ENCODE measurements around the gene GABRR3. TPM values are rescaled to one million over a fixed set of nuclear protein-coding genes. Genes with fewer than 3 reads are reported as not detected.

GABRR3 gene
- total RNA-seq, 4 donors from 2014 or later = not detected

DNA sequence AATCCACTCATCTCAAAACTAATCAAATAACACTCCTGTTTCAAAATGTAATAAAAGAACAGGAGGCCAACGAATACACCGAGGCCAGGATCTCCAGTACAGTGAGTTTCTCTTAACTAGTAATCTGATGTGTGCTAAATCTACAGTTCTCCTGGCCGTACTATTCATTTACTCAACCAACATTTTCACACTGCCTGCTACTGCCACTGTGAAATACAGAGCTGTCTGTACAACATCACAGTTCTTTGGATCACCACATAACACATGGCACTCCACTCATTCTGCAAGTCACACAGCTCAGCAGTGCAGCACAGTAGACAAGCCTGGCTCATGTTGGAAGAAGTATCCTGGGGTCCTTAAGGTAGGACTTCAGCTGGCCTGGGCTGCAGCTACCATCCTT, 84.8 kb downstream of the GABRR3 start:
- WGBS, 2 donors = 88 to 89% methylated on average over 3 of the region's 3 CpGs
- peaks cover 0 to 95% (median 0%) of the 10 kb centered on the region in 3 donors for H3K36me3 ChIP-seq

DNA sequence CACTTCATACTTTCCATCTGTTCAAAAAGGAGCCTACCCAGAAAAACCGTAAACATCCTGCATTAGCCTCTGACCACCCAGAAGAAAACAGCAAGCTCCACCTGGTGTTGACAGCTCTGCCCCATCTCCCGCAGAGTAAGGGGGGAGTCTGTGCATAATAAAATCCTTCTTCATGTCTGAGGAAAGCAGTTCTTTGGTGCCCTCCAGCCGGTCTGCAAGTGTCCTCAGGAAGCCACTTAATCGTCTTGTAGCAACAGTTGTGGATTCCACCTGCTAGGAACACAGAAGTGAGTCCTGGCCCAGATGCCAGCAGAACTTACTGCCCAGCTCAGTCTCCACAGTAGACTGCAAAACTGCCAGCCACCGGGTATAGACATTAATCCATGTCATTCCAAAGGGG, 85.4 kb downstream of the GABRR3 start:
- Histone ChIP-seq H3K4me1 (peaks cover 0 to 10% (median 0%) of the 10 kb centered on the region in 4 donors), H3K36me3 (peaks cover 0 to 94% (median 0%) of the 10 kb centered on the region in 3 donors), H3K9me3 (no peaks in the 10 kb centered on the region), H3K4me3 (no peak overlapping the region), H3K27me3 (no peaks in the 10 kb centered on the region), H3K27ac (no peak overlapping the region)
- TF ChIP-seq, protein P1, sequence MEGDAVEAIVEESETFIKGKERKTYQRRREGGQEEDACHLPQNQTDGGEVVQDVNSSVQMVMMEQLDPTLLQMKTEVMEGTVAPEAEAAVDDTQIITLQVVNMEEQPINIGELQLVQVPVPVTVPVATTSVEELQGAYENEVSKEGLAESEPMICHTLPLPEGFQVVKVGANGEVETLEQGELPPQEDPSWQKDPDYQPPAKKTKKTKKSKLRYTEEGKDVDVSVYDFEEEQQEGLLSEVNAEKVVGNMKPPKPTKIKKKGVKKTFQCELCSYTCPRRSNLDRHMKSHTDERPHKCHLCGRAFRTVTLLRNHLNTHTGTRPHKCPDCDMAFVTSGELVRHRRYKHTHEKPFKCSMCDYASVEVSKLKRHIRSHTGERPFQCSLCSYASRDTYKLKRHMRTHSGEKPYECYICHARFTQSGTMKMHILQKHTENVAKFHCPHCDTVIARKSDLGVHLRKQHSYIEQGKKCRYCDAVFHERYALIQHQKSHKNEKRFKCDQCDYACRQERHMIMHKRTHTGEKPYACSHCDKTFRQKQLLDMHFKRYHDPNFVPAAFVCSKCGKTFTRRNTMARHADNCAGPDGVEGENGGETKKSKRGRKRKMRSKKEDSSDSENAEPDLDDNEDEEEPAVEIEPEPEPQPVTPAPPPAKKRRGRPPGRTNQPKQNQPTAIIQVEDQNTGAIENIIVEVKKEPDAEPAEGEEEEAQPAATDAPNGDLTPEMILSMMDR (IDR thresholded peaks at IDR 0.05) = no peak
- TF ChIP-seq EP300 (IDR thresholded peaks at IDR 0.05) (no peak), POLR2A (IDR thresholded peaks at IDR 0.05) (no peak)
- 41 to 75% methylated on average over 5 of the region's 5 CpGs for WGBS, 2 donors
- no peak for DNase-seq (ENCODE audit: low spot score in 2 of 2)

More for the DNA sequence above, 84.8 kb downstream of the GABRR3 start:
- no peak overlapping the region for H3K27ac ChIP-seq
- H3K4me3 ChIP-seq = no peak overlapping the region
- peaks cover 0 to 10% (median 0%) of the 10 kb centered on the region in 4 donors for H3K4me1 ChIP-seq
- no peak for DNase-seq (ENCODE audit: low spot score in 2 of 2)
- H3K27me3 ChIP-seq = no peaks in the 10 kb centered on the region
- TF ChIP-seq, protein P1 (IDR thresholded peaks at IDR 0.05) = no peak
- TF ChIP-seq POLR2A (IDR thresholded peaks at IDR 0.05) = no peak
- no peak for TF ChIP-seq EP300 (IDR thresholded peaks at IDR 0.05)
- no peaks in the 10 kb centered on the region for H3K9me3 ChIP-seq

DNA sequence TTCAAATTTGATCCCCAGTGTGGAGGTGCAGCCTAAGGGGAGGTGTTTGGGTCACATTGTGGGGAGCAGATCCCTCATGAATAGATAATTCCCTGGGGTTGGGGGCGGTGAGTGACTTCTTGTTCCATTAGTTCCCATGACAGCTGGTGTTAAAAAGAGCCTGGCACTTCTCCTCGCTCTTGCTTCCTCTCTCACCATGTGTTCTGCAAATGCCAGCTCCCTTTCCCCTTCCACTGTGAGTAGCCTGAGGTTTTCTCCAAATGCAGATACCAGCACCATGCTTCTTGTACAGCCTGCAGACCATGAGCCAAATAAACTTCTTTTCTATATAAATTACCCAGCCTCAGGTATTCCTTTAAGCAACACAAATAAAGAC, 86.0 kb downstream of the GABRR3 start:
- peaks cover 0 to 10% (median 0%) of the 10 kb centered on the region in 4 donors for H3K4me1 ChIP-seq
- H3K27me3 ChIP-seq = no peaks in the 10 kb centered on the region
- H3K36me3 ChIP-seq = peaks cover 0 to 93% (median 0%) of the 10 kb centered on the region in 3 donors
- H3K9me3 ChIP-seq = no peaks in the 10 kb centered on the region
- no peak overlapping the region for H3K27ac ChIP-seq
- no peak overlapping the region for H3K4me3 ChIP-seq
- 88 to 93% methylated on average over 2 of the region's 2 CpGs for WGBS, 2 donors
- DNase-seq (ENCODE audit: low spot score in 2 of 2) = no peak
- TF ChIP-seq, protein P1 (IDR thresholded peaks at IDR 0.05) = no peak
- no peak for TF ChIP-seq POLR2A (IDR thresholded peaks at IDR 0.05)

DNA sequence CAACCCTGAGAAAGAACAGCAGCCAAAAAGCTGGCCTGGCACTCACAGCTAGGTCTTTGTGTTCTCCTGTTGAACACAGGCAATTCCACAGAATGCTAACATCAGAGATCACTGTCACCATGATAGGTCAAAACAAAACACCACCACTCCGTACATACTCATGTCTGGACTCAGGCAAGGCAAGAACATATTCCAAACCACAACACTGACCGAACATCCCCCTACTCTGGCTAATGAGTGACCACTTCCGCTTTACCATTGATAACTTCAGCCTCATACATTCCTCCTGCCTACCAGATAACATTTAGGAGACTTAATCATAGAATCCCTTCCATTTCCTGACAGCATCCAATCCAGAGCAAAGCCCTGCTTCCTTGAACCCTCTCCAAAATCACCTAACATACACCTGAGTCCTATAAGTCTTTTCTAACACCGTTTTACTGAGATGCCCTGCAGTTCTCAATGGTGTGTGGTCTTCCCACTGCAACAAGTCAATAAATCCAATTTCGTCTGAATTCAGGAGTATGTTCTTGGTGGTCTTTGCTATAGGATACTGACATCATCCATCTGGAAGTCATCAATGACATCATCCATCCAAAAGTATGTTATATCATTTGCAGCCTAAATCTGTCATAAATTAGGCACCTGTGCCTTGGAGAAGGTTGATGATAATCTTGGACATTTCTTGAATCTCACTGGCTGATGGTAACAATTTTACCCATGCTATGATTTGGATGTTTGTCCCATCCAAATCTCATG, 86.6 kb downstream of the GABRR3 start:
- DNase-seq (ENCODE audit: low spot score in 2 of 2) = no peak
- H3K9me3 ChIP-seq = no peaks in the 10 kb centered on the region
- no peak overlapping the region for H3K27ac ChIP-seq
- H3K36me3 ChIP-seq = peaks cover 0 to 93% (median 0%) of the 10 kb centered on the region in 3 donors
- H3K27me3 ChIP-seq = no peaks in the 10 kb centered on the region
- peaks cover 0 to 10% (median 0%) of the 10 kb centered on the region in 4 donors for H3K4me1 ChIP-seq
- no peak overlapping the region for H3K4me3 ChIP-seq
- TF ChIP-seq, protein P1 (IDR thresholded peaks at IDR 0.05) = no peak
- TF ChIP-seq EP300 (IDR thresholded peaks at IDR 0.05) (no peak), POLR2A (IDR thresholded peaks at IDR 0.05) (no peak)
- WGBS, 2 donors = 77 to 80% methylated on average over 5 of the region's 5 CpGs

DNA sequence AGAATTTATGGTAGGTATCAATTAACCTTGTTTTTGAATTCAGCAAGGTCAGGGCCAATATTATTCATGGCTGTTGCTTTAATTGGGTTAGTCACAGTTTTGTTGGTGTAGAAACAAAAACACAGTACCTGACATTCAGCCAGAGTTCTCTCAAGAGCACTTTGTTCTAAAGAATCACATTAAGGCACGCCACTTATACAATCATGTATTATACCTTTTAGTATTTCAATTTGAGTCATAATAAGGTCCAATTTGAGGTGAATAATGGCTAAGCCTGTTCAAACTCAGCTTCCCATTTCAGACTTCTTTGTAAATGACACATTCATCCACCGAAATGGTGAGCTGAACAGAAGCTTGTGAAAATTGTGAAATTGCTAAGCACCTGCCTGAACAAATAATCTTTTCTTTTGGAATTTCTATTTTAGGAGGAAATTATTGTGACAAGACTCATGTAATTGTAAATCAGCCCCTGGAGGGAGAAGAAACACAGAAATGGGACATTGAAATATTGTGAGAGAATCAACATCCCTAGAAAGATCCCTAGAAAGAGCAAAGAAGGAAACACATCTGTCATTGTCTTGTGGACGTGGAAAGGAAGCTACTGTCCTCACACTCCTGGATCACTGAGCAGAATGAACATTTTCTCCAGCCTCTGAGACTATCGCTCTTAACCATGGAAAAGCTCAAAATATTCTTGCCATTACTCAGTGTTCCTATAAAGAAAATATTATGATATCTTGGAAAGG, 92.1 kb downstream of the GABRR3 start:
- no peaks in the 10 kb centered on the region for H3K27me3 ChIP-seq
- no peak overlapping the region for H3K4me3 ChIP-seq
- no peaks in the 10 kb centered on the region for H3K9me3 ChIP-seq
- 63 to 64% methylated on average over 4 of the region's 4 CpGs for WGBS, 2 donors
- H3K36me3 ChIP-seq = peaks cover 0 to 67% (median 0%) of the 10 kb centered on the region in 3 donors
- H3K27ac ChIP-seq = no peak overlapping the region
- TF ChIP-seq EP300 (IDR thresholded peaks at IDR 0.05) = no peak
- TF ChIP-seq, protein P1 (IDR thresholded peaks at IDR 0.05) = no peak
- no peak for TF ChIP-seq POLR2A (IDR thresholded peaks at IDR 0.05)
- no peak for DNase-seq (ENCODE audit: low spot score in 2 of 2)
- no peaks in the 10 kb centered on the region for H3K4me1 ChIP-seq
